NCI-H2081 treated with DMSO at 0.1 percent for 48 hours (cell line): ENCODE data around the gene SEPTIN3.

ENCODE experiments used
- DNase-seq: peaks from one replicate; lab custom pipeline; 2025; lab: John Stamatoyannopoulos, UW

SEPTIN3 gene

GRCh38 chr22:42016111-42016510, 46.9 kb downstream of the SEPTIN3 start:
- DNase-seq = no peak

GRCh38 chr22:42018224-42018623, 49.0 kb downstream of the SEPTIN3 start:
- no peak for DNase-seq
